Adrenal gland (tissue), 5 donors: ENCODE data around the gene ZSCAN2.

Source experiments
- CTCF ChIP-seq, 6 experiments: fragments of 450-650 bp in 4 of 6; fragments of 200-600 bp in 2 of 6; sonication (generic) in 1 of 6; IDR thresholded peaks; 1 replicate in 5 of 6; 2 replicates in 1 of 6; pipeline versions ENCODE4 v1.5.1 to v1.8.0; 2016 to 2021; ENCODE audit warnings: antibody characterized with exemption in 6 of 6, mild to moderate bottlenecking in 2 of 6, moderate library complexity in 1 of 6
- POLR2A ChIP-seq, 2 donors: fragments of 450-650 bp; IDR thresholded peaks; one replicate each; pipeline ENCODE4 v1.6.1; 2017; ENCODE audit warnings: antibody characterized with exemption in 2 of 2, mild to moderate bottlenecking in 2 of 2, moderate library complexity in 1 of 2
- donor health status: DM: no; HTN: no; CAD: no.

GRCh38 chr15:84634228-84634837 is 33.5 kb downstream of the ZSCAN2 start:
- no peak for TF ChIP-seq CTCF (IDR thresholded peaks at IDR 0.05)
- TF ChIP-seq POLR2A (IDR thresholded peaks at IDR 0.05): no peak
